Endothelial cell of umbilical vein (primary cell): ENCODE data around the gene STRBP. TPM values are rescaled to one million over a fixed set of nuclear protein-coding genes. Genes with fewer than 3 reads are reported as not detected.

Source experiments
- BruUV-seq: library from RNA; stranded (reverse); fragments of 400-500 nt; replicated peaks from 2 replicates; lab custom pipeline; 2021; lab: Mats Ljungman, UMichigan
- CTCF ChIA-PET: fragments of 300-600, 350-600 bp; sonication (Branson Sonifier 250); formaldehyde crosslinking; loops from one replicate; lab custom pipeline; 2021; ENCODE audit warnings: antibody characterized with exemption, inconsistent platforms; lab: Charles Lee
- POLR2A ChIA-PET: fragments of 300-600, 350-600 bp; sonication (Branson Sonifier 250); formaldehyde crosslinking; loops from one replicate; lab custom pipeline; 2021; ENCODE audit warnings: antibody characterized with exemption, inconsistent platforms; lab: Charles Lee
- DNase-seq: peaks from one replicate; pipeline ENCODE4 v3.0.0-alpha.2; 2011; ENCODE audit warnings: low read depth, low spot score
- FAIRE-seq: peaks from 2 replicates; lab custom pipeline; 2011; peaks lifted over from hg19 to GRCh38; lab: Jason Lieb, UNC
- H2AFZ ChIP-seq: 2 replicates; pipeline ENCODE4 v1.6.0; 2012; ENCODE audit warnings: low read depth, low read length, control low read depth, inconsistent platforms
- H3K27ac ChIP-seq: 2 replicates; pipeline ENCODE4 v1.5.1; 2011; ENCODE audit warnings: low read depth, mild to moderate bottlenecking, control low read depth, low read length, moderate library complexity; ENCODE audit not compliant: insufficient read depth
- H3K27me3 ChIP-seq, 2 experiments: 2 replicates each; pipeline versions ENCODE4 v1.6.0 to v1.6.1; 2011; ENCODE audit warnings: low read length in 2 of 2, mixed read lengths in 1 of 2; ENCODE audit not compliant: control insufficient read depth in 2 of 2, insufficient read depth in 2 of 2
- H3K36me3 ChIP-seq, 2 experiments: 2 replicates in 1 of 2; 3 replicates in 1 of 2; pipeline ENCODE4 v1.5.1; 2011; ENCODE audit warnings: low read length in 2 of 2, mild to moderate bottlenecking in 1 of 2, moderate library complexity in 1 of 2; ENCODE audit not compliant: control insufficient read depth in 2 of 2, insufficient read depth in 2 of 2; ENCODE audit errors: extremely low read depth in 1 of 2
- H3K4me1 ChIP-seq: 3 replicates; pipeline ENCODE4 v1.5.1; 2011; ENCODE audit warnings: mild to moderate bottlenecking, low read length; ENCODE audit not compliant: control insufficient read depth, insufficient read depth; ENCODE audit errors: extremely low read depth
- H3K4me2 ChIP-seq: 2 replicates; pipeline ENCODE4 v1.6.1; 2011; ENCODE audit warnings: low read length, control low read depth, mixed read lengths; ENCODE audit not compliant: insufficient read depth
- H3K4me3 ChIP-seq, 3 experiments: fragments of 200-600 bp in 1 of 3; sonication (generic), shearing (Covaris generic) in 1 of 3; replicated peaks in 1 of 3; 2 replicates each; pipeline ENCODE4 v1.5.1; 2011 to 2016; ENCODE audit warnings: control low read depth in 3 of 3, low read length in 3 of 3, mild to moderate bottlenecking in 2 of 3, inconsistent platforms in 1 of 3, low read depth in 1 of 3, moderate library complexity in 1 of 3; ENCODE audit not compliant: insufficient read depth in 1 of 3
- H3K79me2 ChIP-seq: 2 replicates; pipeline ENCODE4 v1.6.0; 2012; ENCODE audit warnings: low read length, inconsistent platforms; ENCODE audit not compliant: control insufficient read depth, insufficient read depth
- H3K9ac ChIP-seq: replicated peaks from 2 replicates; pipeline ENCODE3; 2011; ENCODE audit warnings: low read length, control low read depth; ENCODE audit not compliant: insufficient read depth; ENCODE audit errors: extremely low read depth
- H3K9me1 ChIP-seq: replicated peaks from 3 replicates; pipeline ENCODE4 v1.6.0; 2011; ENCODE audit warnings: mild to moderate bottlenecking, low read length; ENCODE audit not compliant: control insufficient read depth, insufficient read depth; ENCODE audit errors: extremely low read depth
- H3K9me3 ChIP-seq: replicated peaks from 2 replicates; pipeline ENCODE4 v1.5.1; 2012; ENCODE audit warnings: low read length, inconsistent platforms; ENCODE audit not compliant: control insufficient read depth, insufficient read depth
- H4K20me1 ChIP-seq: replicated peaks from 2 replicates; pipeline ENCODE3; 2011; ENCODE audit warnings: mild to moderate bottlenecking, low read length; ENCODE audit not compliant: control insufficient read depth, insufficient read depth; ENCODE audit errors: extremely low read depth
- EZH2 ChIP-seq: IDR thresholded peaks from 2 replicates; pipeline ENCODE4 v1.6.1; 2012; ENCODE audit warnings: borderline replicate concordance, low read depth, mild to moderate bottlenecking, moderate library complexity, low read length, inconsistent platforms; ENCODE audit not compliant: severe bottlenecking
- FOS ChIP-seq: IDR thresholded peaks from 2 replicates; pipeline ENCODE4 v1.6.1; 2011; ENCODE audit warnings: mild to moderate bottlenecking, low read length, moderate library complexity, borderline replicate concordance; ENCODE audit not compliant: insufficient read depth
- GATA2 ChIP-seq: IDR thresholded peaks from 2 replicates; pipeline ENCODE4 v1.7.0; 2011; ENCODE audit warnings: low read depth, mild to moderate bottlenecking, moderate library complexity, mixed read lengths, low read length; ENCODE audit not compliant: insufficient read length, insufficient read depth
- JUN ChIP-seq: IDR thresholded peaks from 2 replicates; pipeline ENCODE4 v1.6.1; 2011; ENCODE audit warnings: borderline replicate concordance, low read depth; ENCODE audit not compliant: insufficient read length, insufficient read depth
- MAX ChIP-seq: IDR thresholded peaks from 2 replicates; pipeline ENCODE4 v1.6.1; 2011; ENCODE audit not compliant: insufficient read depth, insufficient read length
- POLR2A ChIP-seq: IDR thresholded peaks from 2 replicates; pipeline ENCODE4 v1.6.1; 2012; ENCODE audit warnings: low read depth, mild to moderate bottlenecking, control low read depth, low read length
- dilution Hi-C: fragments of 300-500 bp; cut with MboI; formaldehyde crosslinking; loops from one replicate; pipeline ENCODE4 v1.15.0; 2019; ENCODE audit warnings: low sequenced_read_pairs; ENCODE audit not compliant: extremely low pct_ligation_motif_present
- intact Hi-C: fragments of 100-400 bp; cut with micrococcal nuclease; formaldehyde crosslinking; loops from one replicate; pipeline ENCODE4 v1.10.0; 2022
- polyA plus RNA-seq, 4 experiments: library from polyadenylated mRNA; depleted of rRNA in 3 of 4; stranded (reverse) in 3 of 4; unstranded in 1 of 4; fragments of >200 nt; gene quantifications; 2 replicates each; pipeline versions ENCODE4 v1.2.1 to v1.2.3, GENCODE V29; 2011 to 2012; ENCODE audit warnings: missing spikeins in 1 of 4
- total RNA-seq: library from RNA; stranded (reverse); gene quantifications from 2 replicates; pipeline ENCODE4 v1.2.3, GENCODE V29; 2021
- TF ChIP-seq, protein P1 (sequence below), 2 donors: IDR thresholded peaks; 1 replicate in 1 of 2; 2 replicates in 1 of 2; pipeline ENCODE4 v1.5.1; 2011; ENCODE audit warnings: low read length in 2 of 2, mild to moderate bottlenecking in 2 of 2, moderate library complexity in 2 of 2, control low read depth in 1 of 2, inconsistent platforms in 1 of 2, low read depth in 1 of 2; ENCODE audit not compliant: insufficient read depth in 1 of 2; ENCODE audit errors: extremely low read depth in 1 of 2

Gene STRBP
- total and polyA plus RNA-seq, 2 donors (not counting 3 experiments of a cell fraction or from before 2014, with no cell fraction given): 7.7 to 15.4 TPM

GRCh38 chr9:123073991-123074422 lies 194.4 kb downstream of the STRBP start:
- intact Hi-C loops: no loop called here
- H3K9me1 ChIP-seq: no peaks in the 10 kb centered on the region
- peak; percentile 56 for DNase-seq
- H3K4me1 ChIP-seq: peaks cover 5% of the 10 kb centered on the region
- H2AFZ ChIP-seq: no peak overlapping the region
- H3K9me3 ChIP-seq: no peaks in the 10 kb centered on the region
- H4K20me1 ChIP-seq: no peaks in the 10 kb centered on the region
- TF ChIP-seq FOS (no peak), GATA2 (no peak), POLR2A (no peak), JUN (no peak), MAX (no peak), EZH2 (no peak)
- TF ChIP-seq, protein P1, sequence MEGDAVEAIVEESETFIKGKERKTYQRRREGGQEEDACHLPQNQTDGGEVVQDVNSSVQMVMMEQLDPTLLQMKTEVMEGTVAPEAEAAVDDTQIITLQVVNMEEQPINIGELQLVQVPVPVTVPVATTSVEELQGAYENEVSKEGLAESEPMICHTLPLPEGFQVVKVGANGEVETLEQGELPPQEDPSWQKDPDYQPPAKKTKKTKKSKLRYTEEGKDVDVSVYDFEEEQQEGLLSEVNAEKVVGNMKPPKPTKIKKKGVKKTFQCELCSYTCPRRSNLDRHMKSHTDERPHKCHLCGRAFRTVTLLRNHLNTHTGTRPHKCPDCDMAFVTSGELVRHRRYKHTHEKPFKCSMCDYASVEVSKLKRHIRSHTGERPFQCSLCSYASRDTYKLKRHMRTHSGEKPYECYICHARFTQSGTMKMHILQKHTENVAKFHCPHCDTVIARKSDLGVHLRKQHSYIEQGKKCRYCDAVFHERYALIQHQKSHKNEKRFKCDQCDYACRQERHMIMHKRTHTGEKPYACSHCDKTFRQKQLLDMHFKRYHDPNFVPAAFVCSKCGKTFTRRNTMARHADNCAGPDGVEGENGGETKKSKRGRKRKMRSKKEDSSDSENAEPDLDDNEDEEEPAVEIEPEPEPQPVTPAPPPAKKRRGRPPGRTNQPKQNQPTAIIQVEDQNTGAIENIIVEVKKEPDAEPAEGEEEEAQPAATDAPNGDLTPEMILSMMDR (IDR thresholded peaks at IDR 0.05; ENCODE audit: extremely low read depth in 1 of 2, insufficient read depth in 1 of 2, low read depth in 1 of 2, low read length in 2 of 2): peak in 1 of 2 donors; percentile 7
- no peaks in the 10 kb centered on the region for H3K79me2 ChIP-seq
- H3K9ac ChIP-seq: no peak overlapping the region
- H3K4me2 ChIP-seq: no peak overlapping the region
- no peak for FAIRE-seq
- no peak overlapping the region for H3K27ac ChIP-seq
- no peaks in the 10 kb centered on the region for H3K27me3 ChIP-seq
- no TSS peak for BruUV-seq
- no peak overlapping the region for H3K4me3 ChIP-seq
- POLR2A ChIA-PET: no interaction called here
- peaks cover 2% of the 10 kb centered on the region in 2 experiments for H3K36me3 ChIP-seq
- dilution Hi-C loops: no loop called here
- CTCF ChIA-PET: interaction anchor here (1.0 to 2.2 kb wide), 7 partner anchors 13 to 576 kb away, joined by 3 to 9 read pairs (median 3); no protein-coding TSS in a partner anchor
